HepG2 (cell line): ENCODE measurements around the gene M1AP. TPM values are rescaled to one million over a fixed set of nuclear protein-coding genes. Genes with fewer than 3 reads are reported as not detected.

Experiments
- ATAC-seq: fragments of 200-7000 bp; cut with Tn5 transposase; 3 replicates; pipeline ENCODE4 v1.9.1; 2020; ENCODE audit warnings: mild to moderate bottlenecking, moderate library complexity
- BruUV-seq: library from RNA; stranded (reverse); fragments of 400-500 nt; replicated peaks from 2 replicates; lab custom pipeline; 2021; lab: Mats Ljungman, UMichigan
- CTCF ChIA-PET: fragments of 300-600 bp; formaldehyde crosslinking; extraction: SDS; loops from one replicate; lab custom pipeline; 2021; ENCODE audit warnings: low total read pairs, inconsistent platforms, low intra/inter-chr PET ratio; lab: Yijun Ruan, JAX
- POLR2A ChIA-PET: fragments of 350-600 bp; sonication (Branson Sonifier 250); formaldehyde crosslinking; loops from one replicate; lab custom pipeline; 2020; ENCODE audit warnings: antibody characterized with exemption, inconsistent platforms; lab: Yijun Ruan, JAX
- DNase-seq: peaks from one replicate; pipeline ENCODE4 v3.0.0-alpha.2; 2015; ENCODE audit warnings: low spot score
- FAIRE-seq: peaks from 3 replicates; lab custom pipeline; 2011; peaks lifted over from hg19 to GRCh38; lab: Jason Lieb, UNC
- H2AFZ ChIP-seq: one replicate; pipeline ENCODE4 v1.6.1; 2011; ENCODE audit warnings: low read length, inconsistent platforms
- H3K27ac ChIP-seq: fragments of 300-600 bp; 3 replicates; pipeline ENCODE4 v1.8.0; 2011; ENCODE audit warnings: mixed run types, mild to moderate bottlenecking, mixed read lengths, low read length, inconsistent platforms; ENCODE audit not compliant: insufficient read depth; ENCODE audit errors: extremely low read length
- H3K27me3 ChIP-seq, 2 experiments: fragments of 200-600 bp in 1 of 2; 2 replicates in 1 of 2; 3 replicates in 1 of 2; pipeline versions ENCODE4 v1.6.0 to v1.8.0; 2011; ENCODE audit warnings: low read length in 2 of 2, mild to moderate bottlenecking in 2 of 2, moderate library complexity in 2 of 2, inconsistent platforms in 1 of 2; ENCODE audit not compliant: insufficient read depth in 2 of 2, control insufficient read depth in 1 of 2
- H3K36me3 ChIP-seq, 2 experiments: fragments of 200-600 bp in 1 of 2; replicated peaks in 1 of 2; 2 replicates in 1 of 2; 3 replicates in 1 of 2; pipeline versions ENCODE4 v1.5.1 to v1.8.0; 2011; ENCODE audit warnings: low read length in 2 of 2, inconsistent platforms in 1 of 2; ENCODE audit not compliant: insufficient read depth in 2 of 2, control insufficient read depth in 1 of 2
- H3K4me1 ChIP-seq: 2 replicates; pipeline ENCODE4 v1.5.1; 2012; ENCODE audit warnings: low read length, inconsistent platforms; ENCODE audit not compliant: insufficient read depth
- H3K4me2 ChIP-seq: 2 replicates; pipeline ENCODE4 v1.6.0; 2011; ENCODE audit warnings: low read depth, low read length, inconsistent platforms
- H3K4me3 ChIP-seq, 3 experiments: fragments of 200-600 bp in 1 of 3; sonication (generic), shearing (Covaris generic) in 1 of 3; replicated peaks in 1 of 3; 2 replicates each; pipeline ENCODE4 v1.5.1; 2011 to 2016; ENCODE audit warnings: low read length in 3 of 3, inconsistent platforms in 2 of 3, low read depth in 2 of 3, mild to moderate bottlenecking in 2 of 3, control low read depth in 1 of 3, mixed read lengths in 1 of 3; ENCODE audit not compliant: insufficient read depth in 1 of 3
- H3K79me2 ChIP-seq: one replicate; pipeline ENCODE4 v1.6.1; 2011; ENCODE audit warnings: low read length, inconsistent platforms; ENCODE audit not compliant: insufficient read depth
- H3K9ac ChIP-seq: 2 replicates; pipeline ENCODE4 v1.6.0; 2011; ENCODE audit warnings: mild to moderate bottlenecking, low read depth, low read length, inconsistent platforms; ENCODE audit not compliant: insufficient read depth
- H3K9me3 ChIP-seq: 2 replicates; pipeline ENCODE4 v1.5.1; 2012; ENCODE audit warnings: mild to moderate bottlenecking, low read length
- H4K20me1 ChIP-seq: 2 replicates; pipeline ENCODE4 v1.6.0; 2011; ENCODE audit warnings: inconsistent platforms, mild to moderate bottlenecking, low read length, moderate library complexity; ENCODE audit not compliant: insufficient read depth
- IRF2 ChIP-seq: IDR thresholded peaks from 2 replicates; pipeline ENCODE4 v1.6.1; 2018; ENCODE audit warnings: missing genetic modification reagents, missing compliant biosample characterization
- TBX2 ChIP-seq: sonication (generic); formaldehyde crosslinking; IDR thresholded peaks from 2 replicates; pipeline ENCODE4 v1.5.0; 2020; ENCODE audit warnings: missing genetic modification reagents, mild to moderate bottlenecking, borderline replicate concordance
- ZNF121 ChIP-seq: sonication (generic); formaldehyde crosslinking; IDR thresholded peaks from 2 replicates; pipeline ENCODE4 v1.5.0; 2020; ENCODE audit warnings: mild to moderate bottlenecking, missing genetic modification reagents
- WGBS: methylation state at CpG from one replicate; pipeline ENCODE4 v1.1.6; 2017; ENCODE audit warnings: low lambda C conversion rate; 5-methylcytosine and 5-hydroxymethylcytosine counted together
- in situ Hi-C: cut with HindIII; loops from 2 replicates; pipeline ENCODE4 v1.10.0; 2017; ENCODE audit warnings: low pct_unique_long_range_greater_than_20kb; ENCODE audit not compliant: extremely low pct_ligation_motif_present
- intact Hi-C: fragments of 100-400 bp; cut with micrococcal nuclease; formaldehyde crosslinking; loops from one replicate; pipeline ENCODE4 v1.10.0; 2022; ENCODE audit not compliant: unreplicated experiment
- polyA plus RNA-seq, 8 experiments: library from polyadenylated mRNA; depleted of rRNA in 3 of 8; stranded (reverse) in 7 of 8; unstranded in 1 of 8; fragments of >200 nt; fragmentation: Illumina TruSeq in 4 of 8; extraction: Trizol in 4 of 8; gene quantifications; 2 replicates each; pipeline versions ENCODE4 v1.2.1 to v1.2.3, GENCODE V29; 2011 to 2016; ENCODE audit warnings: low read depth in 4 of 8, missing spikeins in 1 of 8, mixed read lengths in 1 of 8; ENCODE audit not compliant: insufficient read depth in 1 of 8
- total RNA-seq, 5 experiments: library from RNA; depleted of rRNA; stranded (reverse); fragments of >200 nt; fragmentation: Illumina TruSeq; extraction: Trizol; gene quantifications; 2 replicates each; pipeline ENCODE4 v1.2.3, GENCODE V29; 2016; ENCODE audit warnings: low read depth in 1 of 5
- TF ChIP-seq, protein P1 (sequence below): sonication (generic); formaldehyde crosslinking; IDR thresholded peaks from 2 replicates; pipeline ENCODE4 v1.4.0; 2020; ENCODE audit warnings: missing genetic modification reagents, mild to moderate bottlenecking, borderline replicate concordance
- TF ChIP-seq, protein P2 (sequence below): sonication (generic); formaldehyde crosslinking; IDR thresholded peaks from 2 replicates; pipeline ENCODE4 v1.5.0; 2020; ENCODE audit warnings: missing genetic modification reagents
- TF ChIP-seq, protein P3 (sequence below): sonication (generic); formaldehyde crosslinking; IDR thresholded peaks from 2 replicates; pipeline ENCODE4 v1.5.0; 2020; ENCODE audit warnings: missing genetic modification reagents

The M1AP gene
- total and polyA plus RNA-seq, 2 of the 13 experiments (the other 11 are each of a cell fraction or from before 2014, with no cell fraction given): not detected

DNA sequence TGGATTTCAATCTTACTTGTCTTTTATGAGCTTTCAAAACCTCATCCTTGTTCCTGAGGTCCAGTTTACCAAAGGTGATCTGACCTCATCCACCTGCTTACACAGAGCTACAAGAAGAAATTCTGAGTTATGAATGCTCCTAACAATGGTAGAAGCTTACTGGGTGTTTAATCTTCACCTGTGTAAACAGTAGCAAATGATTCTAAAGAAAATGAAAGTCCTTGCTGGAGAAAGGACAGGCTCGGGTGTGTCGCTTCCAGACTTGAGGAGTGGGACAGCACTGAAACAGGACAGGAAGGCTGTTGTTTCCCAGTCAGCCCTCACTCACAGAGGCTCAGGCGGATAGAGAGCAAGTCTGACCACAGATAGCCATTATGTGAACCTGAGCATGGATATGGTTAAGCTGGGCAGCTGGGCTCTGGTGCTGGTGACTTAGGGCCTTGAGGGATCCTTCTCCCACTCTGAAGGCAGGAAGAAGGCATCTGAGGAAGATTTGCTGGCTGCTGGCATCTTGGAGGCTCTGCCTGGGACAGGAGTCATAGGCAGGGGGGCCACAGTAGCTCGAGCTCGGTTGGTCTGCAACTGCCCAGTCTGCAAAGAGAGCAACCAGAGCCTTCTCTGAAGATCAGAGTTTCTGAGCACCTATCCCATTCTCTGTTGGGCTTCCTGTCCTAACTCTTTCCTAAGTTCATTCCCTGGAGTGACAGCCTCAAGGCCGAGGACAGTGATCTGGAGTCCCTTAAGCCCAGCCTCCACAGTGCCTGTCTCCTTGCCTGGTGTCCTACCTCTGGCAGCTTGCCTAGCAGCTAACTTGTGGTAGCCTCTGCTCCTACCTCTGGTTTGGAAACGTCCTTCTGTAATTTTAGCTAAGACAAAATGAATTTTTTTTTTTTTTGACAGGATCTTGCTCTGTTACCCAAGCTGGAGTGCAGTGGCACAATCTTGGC, 89.6 kb downstream of the M1AP start:
- ChIA-PET POLR2A (interaction anchor here (1.8 kb wide), 1 partner anchor 32 kb away, joined by 6 read pairs; the partner anchor contains the start of gene DQX1), CTCF (no interaction called here)
- H3K9me3 ChIP-seq: no peaks in the 10 kb centered on the region
- H3K4me3 ChIP-seq: no peak overlapping the region
- peaks cover 32% of the 10 kb centered on the region for H3K4me1 ChIP-seq
- BruUV-seq: no TSS peak
- in situ Hi-C loops: no loop called here
- peaks cover 6 to 49% of the 10 kb centered on the region in 2 experiments; a peak in 4 of 5 replicates for H3K27me3 ChIP-seq
- peak; percentile 48 for FAIRE-seq
- no peak overlapping the region; the same call in 1 of the 2 replicates for H3K4me2 ChIP-seq
- H3K79me2 ChIP-seq: no peaks in the 10 kb centered on the region
- TF ChIP-seq ZNF121 (CRISPR knock-in tag) (no peak), IRF2 (no peak), TBX2 (CRISPR knock-in tag) (no peak)
- TF ChIP-seq, protein P1, sequence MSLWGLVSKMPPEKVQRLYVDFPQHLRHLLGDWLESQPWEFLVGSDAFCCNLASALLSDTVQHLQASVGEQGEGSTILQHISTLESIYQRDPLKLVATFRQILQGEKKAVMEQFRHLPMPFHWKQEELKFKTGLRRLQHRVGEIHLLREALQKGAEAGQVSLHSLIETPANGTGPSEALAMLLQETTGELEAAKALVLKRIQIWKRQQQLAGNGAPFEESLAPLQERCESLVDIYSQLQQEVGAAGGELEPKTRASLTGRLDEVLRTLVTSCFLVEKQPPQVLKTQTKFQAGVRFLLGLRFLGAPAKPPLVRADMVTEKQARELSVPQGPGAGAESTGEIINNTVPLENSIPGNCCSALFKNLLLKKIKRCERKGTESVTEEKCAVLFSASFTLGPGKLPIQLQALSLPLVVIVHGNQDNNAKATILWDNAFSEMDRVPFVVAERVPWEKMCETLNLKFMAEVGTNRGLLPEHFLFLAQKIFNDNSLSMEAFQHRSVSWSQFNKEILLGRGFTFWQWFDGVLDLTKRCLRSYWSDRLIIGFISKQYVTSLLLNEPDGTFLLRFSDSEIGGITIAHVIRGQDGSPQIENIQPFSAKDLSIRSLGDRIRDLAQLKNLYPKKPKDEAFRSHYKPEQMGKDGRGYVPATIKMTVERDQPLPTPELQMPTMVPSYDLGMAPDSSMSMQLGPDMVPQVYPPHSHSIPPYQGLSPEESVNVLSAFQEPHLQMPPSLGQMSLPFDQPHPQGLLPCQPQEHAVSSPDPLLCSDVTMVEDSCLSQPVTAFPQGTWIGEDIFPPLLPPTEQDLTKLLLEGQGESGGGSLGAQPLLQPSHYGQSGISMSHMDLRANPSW: no peak
- TF ChIP-seq, protein P2, sequence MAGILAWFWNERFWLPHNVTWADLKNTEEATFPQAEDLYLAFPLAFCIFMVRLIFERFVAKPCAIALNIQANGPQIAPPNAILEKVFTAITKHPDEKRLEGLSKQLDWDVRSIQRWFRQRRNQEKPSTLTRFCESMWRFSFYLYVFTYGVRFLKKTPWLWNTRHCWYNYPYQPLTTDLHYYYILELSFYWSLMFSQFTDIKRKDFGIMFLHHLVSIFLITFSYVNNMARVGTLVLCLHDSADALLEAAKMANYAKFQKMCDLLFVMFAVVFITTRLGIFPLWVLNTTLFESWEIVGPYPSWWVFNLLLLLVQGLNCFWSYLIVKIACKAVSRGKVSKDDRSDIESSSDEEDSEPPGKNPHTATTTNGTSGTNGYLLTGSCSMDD (CRISPR knock-in tag): no peak
- TF ChIP-seq, protein P3, sequence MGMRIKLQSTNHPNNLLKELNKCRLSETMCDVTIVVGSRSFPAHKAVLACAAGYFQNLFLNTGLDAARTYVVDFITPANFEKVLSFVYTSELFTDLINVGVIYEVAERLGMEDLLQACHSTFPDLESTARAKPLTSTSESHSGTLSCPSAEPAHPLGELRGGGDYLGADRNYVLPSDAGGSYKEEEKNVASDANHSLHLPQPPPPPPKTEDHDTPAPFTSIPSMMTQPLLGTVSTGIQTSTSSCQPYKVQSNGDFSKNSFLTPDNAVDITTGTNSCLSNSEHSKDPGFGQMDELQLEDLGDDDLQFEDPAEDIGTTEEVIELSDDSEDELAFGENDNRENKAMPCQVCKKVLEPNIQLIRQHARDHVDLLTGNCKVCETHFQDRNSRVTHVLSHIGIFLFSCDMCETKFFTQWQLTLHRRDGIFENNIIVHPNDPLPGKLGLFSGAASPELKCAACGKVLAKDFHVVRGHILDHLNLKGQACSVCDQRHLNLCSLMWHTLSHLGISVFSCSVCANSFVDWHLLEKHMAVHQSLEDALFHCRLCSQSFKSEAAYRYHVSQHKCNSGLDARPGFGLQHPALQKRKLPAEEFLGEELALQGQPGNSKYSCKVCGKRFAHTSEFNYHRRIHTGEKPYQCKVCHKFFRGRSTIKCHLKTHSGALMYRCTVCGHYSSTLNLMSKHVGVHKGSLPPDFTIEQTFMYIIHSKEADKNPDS (CRISPR knock-in tag): no peak
- intact Hi-C loops: no loop called here
- H3K36me3 ChIP-seq: no peaks in the 10 kb centered on the region
- H2AFZ ChIP-seq: no peak overlapping the region
- no peak for ATAC-seq
- DNase-seq: no peak
- WGBS: 10% methylated on average over 7 of the region's 7 CpGs
- H3K27ac ChIP-seq: no peak overlapping the region
- H3K9ac ChIP-seq: no peak overlapping the region
- no peaks in the 10 kb centered on the region for H4K20me1 ChIP-seq
